Upper lobe of left lung (tissue), 6 donors: ENCODE measurements around the gene CHRNA3. TPM values are rescaled to one million over a fixed set of nuclear protein-coding genes. Genes with fewer than 3 reads are reported as not detected.
A peak's percentile ranks its signal among the peaks of the same experiment; 100 is the strongest.

Source experiments
- ATAC-seq, 2 donors: fragments of 200-7000 bp; cut with Tn5 transposase; one replicate each; pipeline ENCODE4 v1.9.1; 2022; ENCODE audit warnings: mild to moderate bottlenecking in 2 of 2, moderate library complexity in 2 of 2; ENCODE audit not compliant: low FRiP score in 2 of 2
- DNase-seq, 2 donors: peaks; one replicate each; pipeline ENCODE4 v3.0.0-alpha.2; 2019 to 2020
- H3K27ac ChIP-seq, 4 donors: fragments of 200-600 bp; sonication (generic); one replicate each; pipeline ENCODE4 v1.5.1; 2016 to 2019
- H3K27me3 ChIP-seq, 4 donors: fragments of 200-600 bp; sonication (generic); one replicate each; pipeline ENCODE4 v1.5.1; 2017 to 2019
- H3K36me3 ChIP-seq, 4 donors: fragments of 200-600 bp; sonication (generic); one replicate each; pipeline ENCODE4 v1.5.1; 2016 to 2019
- H3K4me1 ChIP-seq, 4 donors: fragments of 200-600 bp; sonication (generic); one replicate each; pipeline ENCODE4 v1.5.1; 2018 to 2019
- H3K4me3 ChIP-seq, 4 donors: fragments of 200-600 bp; sonication (generic); one replicate each; pipeline ENCODE4 v1.5.1; 2017 to 2019; ENCODE audit warnings: mild to moderate bottlenecking in 2 of 4, moderate library complexity in 1 of 4
- H3K9me3 ChIP-seq, 4 donors: fragments of 200-600 bp; sonication (generic); one replicate each; pipeline ENCODE4 v1.5.1; 2018 to 2019
- CTCF ChIP-seq, 6 experiments: fragments of 450-650 bp in 4 of 6; fragments of 200-600 bp in 2 of 6; sonication (generic) in 2 of 6; IDR thresholded peaks; one replicate each; pipeline ENCODE4 v1.5.1; 2016 to 2019; ENCODE audit warnings: antibody characterized with exemption in 6 of 6
- EP300 ChIP-seq, 4 donors: sonication (generic); formaldehyde crosslinking; IDR thresholded peaks; one replicate each; pipeline ENCODE4 v1.5.1; 2017; ENCODE audit warnings: antibody characterized with exemption in 4 of 4, control low read depth in 2 of 4
- POLR2A ChIP-seq, 4 donors: fragments of 450-650 bp; IDR thresholded peaks; one replicate each; pipeline ENCODE4 v1.5.1; 2016 to 2017; ENCODE audit warnings: antibody characterized with exemption in 4 of 4, mild to moderate bottlenecking in 2 of 4
- POLR2AphosphoS5 ChIP-seq, 2 donors: sonication (generic); formaldehyde crosslinking; IDR thresholded peaks; one replicate each; pipeline ENCODE4 v1.5.1; 2017; ENCODE audit warnings: antibody characterized with exemption in 2 of 2
- WGBS, 2 donors: methylation state at CpG; one replicate each; pipeline ENCODE4 v1.1.5; 2017 to 2018; 5-methylcytosine and 5-hydroxymethylcytosine counted together
- total RNA-seq, 6 donors: library from RNA; depleted of rRNA in 4 of 6; stranded (reverse); fragments of >200 nt in 4 of 6; gene quantifications; one replicate each; pipeline versions ENCODE4 v1.1.0 to v1.2.1, GENCODE V29; 2016 to 2021
- donor health status: DM: no; HTN: no; CAD: no; lungs with moderate emphysema.
- donor health status: DM: no; HTN: yes; CAD: no; lungs with severe emphysema.

The CHRNA3 gene
- total RNA-seq, 6 donors from 2014 or later: 0.13 to 0.49 (median 0.22) TPM; not detected in 1

GRCh38 chr15:78640527-78641101 is 19.8 kb upstream of the CHRNA3 start:
- DNase-seq (peak in 1 of 2 donors; percentile 78), ATAC-seq (peak; percentile 37 to 46)
- Histone ChIP-seq H3K4me1 (peaks cover 8 to 13% (median 10%) of the 10 kb centered on the region in 4 donors), H3K27ac (no peak overlapping the region), H3K4me3 (peak overlapping the region in 3 of 4 donors; percentile 35 to 51 (median 50)), H3K36me3 (no peaks in the 10 kb centered on the region), H3K27me3 (peaks cover 0 to 12% (median 5%) of the 10 kb centered on the region in 4 donors), H3K9me3 (no peaks in the 10 kb centered on the region)
- WGBS, 2 donors: 23 to 42% methylated on average over 7 to 26 of the region's 32 CpGs
- TF ChIP-seq EP300 (IDR thresholded peaks at IDR 0.05) (no peak), POLR2AphosphoS5 (IDR thresholded peaks at IDR 0.05) (no peak), CTCF (IDR thresholded peaks at IDR 0.05) (no peak), POLR2A (IDR thresholded peaks at IDR 0.05) (no peak)

- Histone ChIP-seq H3K4me3 (no peak overlapping the region), H3K36me3 (no peaks in the 10 kb centered on the region), H3K9me3 (no peaks in the 10 kb centered on the region), H3K27me3 (peaks cover 0 to 12% (median 5%) of the 10 kb centered on the region in 4 donors), H3K27ac (no peak overlapping the region), H3K4me1 (peaks cover 8 to 13% (median 10%) of the 10 kb centered on the region in 4 donors)
- DNase-seq (no peak), ATAC-seq (no peak)
- TF ChIP-seq EP300 (IDR thresholded peaks at IDR 0.05): no peak
- TF ChIP-seq POLR2AphosphoS5 (IDR thresholded peaks at IDR 0.05): no peak
- no peak for TF ChIP-seq POLR2A (IDR thresholded peaks at IDR 0.05)
- peak in 5 of 6 experiments; percentile 29 to 52 (median 48) for TF ChIP-seq CTCF (IDR thresholded peaks at IDR 0.05)
- WGBS, 2 donors: 47% methylated on average over 4 of the region's 4 CpGs; no CpG with 5 or more reads in 1 of the 2 donors
Measured at GRCh38 chr15:78638658-78639314, 18.0 kb upstream of the CHRNA3 start.

- ATAC-seq: no peak
- Histone ChIP-seq H3K27me3 (peaks cover 0 to 12% (median 5%) of the 10 kb centered on the region in 4 donors), H3K36me3 (no peaks in the 10 kb centered on the region), H3K4me1 (peaks cover 8 to 13% (median 10%) of the 10 kb centered on the region in 4 donors), H3K4me3 (no peak overlapping the region), H3K9me3 (peaks cover 0 to 7% (median 3%) of the 10 kb centered on the region in 4 donors), H3K27ac (no peak overlapping the region)
- DNase-seq: no peak
- no peak for TF ChIP-seq CTCF (IDR thresholded peaks at IDR 0.05)
- 77 to 80% methylated on average over 4 of the region's 4 CpGs for WGBS, 2 donors
Measured at GRCh38 chr15:78637776-78638435, 17.1 kb upstream of the CHRNA3 start.

GRCh38 chr15:78636378-78636859 is 15.6 kb upstream of the CHRNA3 start:
- Histone ChIP-seq H3K27ac (no peak overlapping the region), H3K9me3 (peaks cover 0 to 7% (median 3%) of the 10 kb centered on the region in 4 donors), H3K4me1 (peaks cover 8 to 12% (median 10%) of the 10 kb centered on the region in 4 donors), H3K36me3 (no peaks in the 10 kb centered on the region), H3K4me3 (no peak overlapping the region), H3K27me3 (peaks cover 0 to 12% (median 5%) of the 10 kb centered on the region in 4 donors)
- no peak for TF ChIP-seq POLR2A (IDR thresholded peaks at IDR 0.05)
- TF ChIP-seq POLR2AphosphoS5 (IDR thresholded peaks at IDR 0.05): no peak
- TF ChIP-seq EP300 (IDR thresholded peaks at IDR 0.05): no peak
- no peak for TF ChIP-seq CTCF (IDR thresholded peaks at IDR 0.05)
- DNase-seq: no peak
- WGBS, 2 donors: 81 to 89% methylated on average over 2 of the region's 2 CpGs
- no peak for ATAC-seq
